Measurements from ENCODE around the gene GPSM1. TPM values are rescaled to one million over a fixed set of nuclear protein-coding genes. Genes with fewer than 3 reads are reported as not detected.
A peak's percentile ranks its signal among the peaks of the same experiment; 100 is the strongest.

Gene GPSM1, protein sequence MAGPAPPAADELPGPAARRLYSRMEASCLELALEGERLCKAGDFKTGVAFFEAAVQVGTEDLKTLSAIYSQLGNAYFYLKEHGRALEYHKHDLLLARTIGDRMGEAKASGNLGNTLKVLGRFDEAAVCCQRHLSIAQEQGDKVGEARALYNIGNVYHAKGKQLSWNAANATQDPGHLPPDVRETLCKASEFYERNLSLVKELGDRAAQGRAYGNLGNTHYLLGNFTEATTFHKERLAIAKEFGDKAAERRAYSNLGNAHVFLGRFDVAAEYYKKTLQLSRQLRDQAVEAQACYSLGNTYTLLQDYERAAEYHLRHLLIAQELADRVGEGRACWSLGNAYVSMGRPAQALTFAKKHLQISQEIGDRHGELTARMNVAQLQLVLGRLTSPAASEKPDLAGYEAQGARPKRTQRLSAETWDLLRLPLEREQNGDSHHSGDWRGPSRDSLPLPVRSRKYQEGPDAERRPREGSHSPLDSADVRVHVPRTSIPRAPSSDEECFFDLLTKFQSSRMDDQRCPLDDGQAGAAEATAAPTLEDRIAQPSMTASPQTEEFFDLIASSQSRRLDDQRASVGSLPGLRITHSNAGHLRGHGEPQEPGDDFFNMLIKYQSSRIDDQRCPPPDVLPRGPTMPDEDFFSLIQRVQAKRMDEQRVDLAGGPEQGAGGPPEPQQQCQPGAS
- 100 to 1,000 TPM in 1 of 2 donors, 10 to 100 TPM in 1; 84.4 to 101 TPM for total RNA-seq
- 33.5 TPM for polyA plus RNA-seq (ENCODE audit: insufficient read depth, low read depth, low replicate concordance)
- long read RNA-seq, donor 1, partial matches to known transcripts, result 0 of 5 reads
- long read RNA-seq, donor 1, other reads (novel, unspliced or antisense), result 0 of 5 reads
- long read RNA-seq, donor 2, partial matches to known transcripts, result 19 of 21 reads
- long read RNA-seq, donor 2, other reads (novel, unspliced or antisense), result 0 of 21 reads

DNA sequence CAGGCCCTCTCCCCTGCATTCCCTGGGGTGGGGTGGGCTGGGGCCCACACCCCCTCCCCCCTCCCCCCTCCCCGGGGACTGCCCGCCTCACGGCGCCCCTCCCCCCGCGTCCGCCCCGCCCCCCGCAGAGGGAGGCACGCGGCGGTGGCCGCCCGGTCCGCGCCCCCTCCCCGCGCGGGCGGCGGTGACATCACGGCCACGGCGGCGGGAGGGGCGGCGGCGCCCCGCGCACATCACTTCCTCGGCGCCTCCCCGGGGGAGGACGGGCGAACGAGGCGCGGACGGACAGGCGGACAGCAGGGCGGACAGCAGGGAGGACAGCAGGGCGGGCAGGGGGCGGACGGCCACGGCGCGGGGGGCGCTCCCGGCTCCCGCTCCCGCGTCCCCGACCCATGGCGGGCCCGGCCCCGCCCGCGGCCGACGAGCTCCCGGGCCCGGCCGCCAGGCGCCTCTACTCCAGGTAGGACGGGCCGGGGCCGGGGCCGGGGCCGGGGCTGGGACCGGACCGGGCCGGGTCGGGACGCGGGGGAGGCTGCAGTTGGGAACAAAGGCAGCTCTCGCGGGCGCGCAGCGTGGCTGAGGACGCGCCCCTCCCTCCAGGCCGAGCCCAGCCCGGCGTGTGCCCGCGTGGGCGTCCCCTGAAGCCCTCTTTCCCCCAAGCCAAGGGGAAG, at the start of gene GPSM1:
TSS of gene GPSM1 (plus strand) at position 236 of the 671 bp plus-strand sequence. CDS start at position 393, 157 bp downstream.
- Histone ChIP-seq H3K36me3 (ENCODE audit: low read depth, missing control alignments) (no peaks in the 10 kb centered on the region), H3K27me3 (no peaks in the 10 kb centered on the region), H3K27ac (peak within 1 kb of the TSS; percentile 86 to 90), H3K9me3 (no peaks in the 10 kb centered on the region), H3K4me1 (peaks cover 34% of the 10 kb centered on the region), H3K4me3 (peak within 1 kb of the TSS; percentile 78)
- WGBS, 2 donors, result 1% methylated on average over 57 of the region's 88 CpGs; no CpG with 5 or more reads in 1 of the 2 donors
- peak; percentile 64 for DNase-seq
- intact Hi-C loops (cut with DNase I; ENCODE audit: low total_unique reads), result no loop called here
- TF ChIP-seq, protein P1, sequence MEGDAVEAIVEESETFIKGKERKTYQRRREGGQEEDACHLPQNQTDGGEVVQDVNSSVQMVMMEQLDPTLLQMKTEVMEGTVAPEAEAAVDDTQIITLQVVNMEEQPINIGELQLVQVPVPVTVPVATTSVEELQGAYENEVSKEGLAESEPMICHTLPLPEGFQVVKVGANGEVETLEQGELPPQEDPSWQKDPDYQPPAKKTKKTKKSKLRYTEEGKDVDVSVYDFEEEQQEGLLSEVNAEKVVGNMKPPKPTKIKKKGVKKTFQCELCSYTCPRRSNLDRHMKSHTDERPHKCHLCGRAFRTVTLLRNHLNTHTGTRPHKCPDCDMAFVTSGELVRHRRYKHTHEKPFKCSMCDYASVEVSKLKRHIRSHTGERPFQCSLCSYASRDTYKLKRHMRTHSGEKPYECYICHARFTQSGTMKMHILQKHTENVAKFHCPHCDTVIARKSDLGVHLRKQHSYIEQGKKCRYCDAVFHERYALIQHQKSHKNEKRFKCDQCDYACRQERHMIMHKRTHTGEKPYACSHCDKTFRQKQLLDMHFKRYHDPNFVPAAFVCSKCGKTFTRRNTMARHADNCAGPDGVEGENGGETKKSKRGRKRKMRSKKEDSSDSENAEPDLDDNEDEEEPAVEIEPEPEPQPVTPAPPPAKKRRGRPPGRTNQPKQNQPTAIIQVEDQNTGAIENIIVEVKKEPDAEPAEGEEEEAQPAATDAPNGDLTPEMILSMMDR (IDR thresholded peaks at IDR 0.05), result no peak

DNA sequence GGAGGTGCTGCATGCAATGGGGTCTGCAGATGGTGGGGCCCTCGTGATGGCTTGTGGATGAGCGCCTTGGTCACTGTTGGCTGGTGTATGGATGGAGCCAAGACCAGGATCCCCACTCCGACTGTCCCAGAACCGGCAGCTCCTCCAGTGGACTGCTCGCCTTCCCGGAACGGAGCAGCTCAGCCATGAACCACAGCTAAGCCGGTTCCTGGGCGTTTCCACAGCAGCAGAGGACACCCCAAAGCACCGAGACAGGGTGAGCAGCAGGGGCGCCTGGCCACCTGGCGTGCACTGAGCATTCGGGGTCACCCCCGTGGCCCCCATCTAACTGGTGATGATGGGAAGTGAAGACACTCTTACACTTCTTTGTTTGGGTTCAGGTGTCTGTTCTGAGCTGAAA, 49.6 kb upstream of the GPSM1 start:
- H3K27ac ChIP-seq, result no peak overlapping the region
- intact Hi-C loops (cut with DNase I; ENCODE audit: low total_unique reads), result no loop called here
- no peak for TF ChIP-seq POLR2A (IDR thresholded peaks at IDR 0.05)
- TF ChIP-seq, protein P1 (IDR thresholded peaks at IDR 0.05), result no peak
- no peak overlapping the region for H3K4me3 ChIP-seq
- DNase-seq, result no peak
- no peaks in the 10 kb centered on the region for H3K27me3 ChIP-seq
- no peaks in the 10 kb centered on the region for H3K36me3 ChIP-seq (ENCODE audit: low read depth, missing control alignments)
- no peaks in the 10 kb centered on the region for H3K4me1 ChIP-seq
- no peaks in the 10 kb centered on the region for H3K9me3 ChIP-seq
- 84 to 92% methylated on average over 9 to 14 of the region's 14 CpGs for WGBS, 2 donors

DNA sequence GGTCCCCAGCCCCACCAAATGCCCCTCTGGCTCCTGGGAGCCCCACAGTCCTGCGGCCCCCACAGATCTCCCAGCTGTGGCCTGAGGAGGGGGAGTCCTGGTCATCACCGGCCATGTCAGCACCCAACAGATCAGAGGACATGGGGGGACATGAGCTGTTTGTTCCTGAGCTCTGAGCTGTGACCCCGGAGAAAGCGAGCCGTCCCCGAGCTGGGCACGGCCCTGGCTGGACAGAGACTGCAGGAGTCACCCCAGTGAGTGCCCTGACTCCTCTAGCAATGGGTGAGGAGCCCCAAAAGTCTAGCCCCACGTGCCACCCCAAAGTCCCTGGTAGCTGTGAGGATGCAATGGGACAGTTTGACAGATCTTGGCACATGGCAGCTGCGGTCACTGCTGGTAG, 49.1 kb upstream of the GPSM1 start:
- H3K36me3 ChIP-seq (ENCODE audit: low read depth, missing control alignments), result no peaks in the 10 kb centered on the region
- intact Hi-C loops (cut with DNase I; ENCODE audit: low total_unique reads), result no loop called here
- H3K9me3 ChIP-seq, result no peaks in the 10 kb centered on the region
- TF ChIP-seq, protein P1 (IDR thresholded peaks at IDR 0.05), result no peak
- no peak for TF ChIP-seq POLR2A (IDR thresholded peaks at IDR 0.05)
- no peaks in the 10 kb centered on the region for H3K4me1 ChIP-seq
- no peak overlapping the region for H3K4me3 ChIP-seq
- no peak overlapping the region for H3K27ac ChIP-seq
- DNase-seq, result no peak
- no peaks in the 10 kb centered on the region for H3K27me3 ChIP-seq
- WGBS, 2 donors, result 94 to 100% methylated on average over 1 to 9 of the region's 9 CpGs

DNA sequence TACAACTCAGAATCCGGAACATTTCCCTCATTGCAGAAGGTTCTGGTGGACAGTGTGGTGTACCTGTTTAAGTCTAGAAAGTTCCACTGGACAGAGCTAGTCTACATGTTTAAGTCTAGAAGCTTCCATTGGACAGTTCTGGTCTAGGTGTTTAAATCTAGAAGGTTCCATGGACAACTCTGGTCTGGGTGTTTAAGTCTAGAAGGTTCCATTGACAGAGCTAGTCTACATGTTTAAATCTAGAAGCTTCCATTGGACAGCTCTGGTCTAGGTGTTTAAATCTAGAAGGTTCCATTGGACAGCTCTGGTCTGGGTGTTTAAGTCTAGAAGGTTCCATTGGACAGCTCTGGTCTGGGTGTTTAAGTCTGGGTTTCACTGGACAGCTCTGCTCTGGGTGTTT, 48.4 kb upstream of the GPSM1 start:
- no peak for TF ChIP-seq POLR2A (IDR thresholded peaks at IDR 0.05)
- TF ChIP-seq, protein P1 (IDR thresholded peaks at IDR 0.05), result no peak
- Histone ChIP-seq H3K9me3 (no peaks in the 10 kb centered on the region), H3K36me3 (ENCODE audit: low read depth, missing control alignments) (no peaks in the 10 kb centered on the region), H3K27ac (no peak overlapping the region), H3K4me1 (peaks cover 4% of the 10 kb centered on the region), H3K27me3 (no peaks in the 10 kb centered on the region), H3K4me3 (no peak overlapping the region)
- no peak for DNase-seq
- 84 to 100% methylated on average over 1 of the region's 1 CpG for WGBS, 2 donors
- intact Hi-C loops (cut with DNase I; ENCODE audit: low total_unique reads), result no loop called here
